ENCODE results near the gene RAF1. TPM values are rescaled to one million over a fixed set of nuclear protein-coding genes. Genes with fewer than 3 reads are reported as not detected.

RAF1 gene
- total and polyA plus RNA-seq, 2 of the 8 experiments (the other 6 are each of a cell fraction or from before 2014, with no cell fraction given): 103 to 118 TPM

- TF ChIP-seq CTCF (IDR thresholded peaks at IDR 0.05; ENCODE audit: control extremely low read depth in 1 of 3, insufficient read depth in 1 of 3, low read depth in 1 of 3, low read length in 3 of 3) (no peak), USF2 (IDR thresholded peaks at IDR 0.05; ENCODE audit: low read length) (no peak), SP1 (IDR thresholded peaks at IDR 0.05; ENCODE audit: low read depth, low read length) (no peak), RNF2 (IDR thresholded peaks at IDR 0.05; ENCODE audit: borderline replicate concordance, low read depth, low read length, missing control alignments, poor library complexity, severe bottlenecking) (no peak)
Observed at GRCh38 chr3:12677616-12678015, 13.7 kb upstream of the RAF1 start (continued).
